HG02938 (cell line): Measurements from ENCODE around the gene PEX5L.
A peak's percentile ranks its signal among the peaks of the same experiment; 100 is the strongest.

ENCODE experiments used
- ATAC-seq: cut with Tn5 transposase; IDR thresholded peaks from one replicate; pipeline ENCODE4 v1.9.1; 2021; ENCODE audit warnings: mild to moderate bottlenecking, moderate library complexity; ENCODE audit not compliant: unreplicated experiment

Gene PEX5L

DNA sequence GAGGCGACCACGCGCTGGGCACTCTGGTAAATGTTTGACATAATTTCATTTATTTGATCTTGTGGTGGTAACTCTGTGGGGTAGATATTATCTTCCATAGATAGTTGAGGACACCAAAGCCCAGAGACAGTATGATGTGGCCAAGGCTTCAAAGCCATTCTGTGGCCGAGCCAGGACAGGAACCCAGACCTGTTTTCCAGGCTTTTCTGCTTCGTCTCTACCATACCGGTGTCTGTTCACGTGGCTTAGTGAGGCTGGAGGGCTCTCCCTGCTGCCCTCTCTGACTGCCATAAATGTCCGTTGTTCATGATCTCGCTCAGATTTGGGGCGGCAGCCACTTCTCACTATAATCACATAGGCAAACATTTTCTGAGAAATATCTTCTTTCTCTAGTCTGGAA, 134.7 kb downstream of the PEX5L start:
- no peak for ATAC-seq

DNA sequence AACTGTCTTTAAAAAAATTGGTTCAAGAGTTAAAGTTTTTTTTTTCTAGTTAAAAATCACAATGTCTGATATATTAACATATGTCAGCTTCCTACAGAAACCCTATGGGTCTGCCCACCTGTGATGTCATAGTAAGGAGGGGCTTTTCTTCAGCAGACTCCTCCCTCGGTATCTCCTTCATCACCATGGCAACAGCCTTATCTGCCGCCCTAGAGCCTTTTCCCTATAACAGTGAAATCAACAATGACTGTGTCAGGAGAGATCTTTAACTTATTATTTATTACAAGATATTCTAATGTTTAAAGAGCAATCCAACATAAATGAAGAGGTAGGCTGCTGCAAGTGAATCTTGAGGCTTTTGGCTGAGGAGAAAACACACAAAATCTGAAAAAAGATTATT, 138.7 kb downstream of the PEX5L start:
- peak; percentile 95 for ATAC-seq

DNA sequence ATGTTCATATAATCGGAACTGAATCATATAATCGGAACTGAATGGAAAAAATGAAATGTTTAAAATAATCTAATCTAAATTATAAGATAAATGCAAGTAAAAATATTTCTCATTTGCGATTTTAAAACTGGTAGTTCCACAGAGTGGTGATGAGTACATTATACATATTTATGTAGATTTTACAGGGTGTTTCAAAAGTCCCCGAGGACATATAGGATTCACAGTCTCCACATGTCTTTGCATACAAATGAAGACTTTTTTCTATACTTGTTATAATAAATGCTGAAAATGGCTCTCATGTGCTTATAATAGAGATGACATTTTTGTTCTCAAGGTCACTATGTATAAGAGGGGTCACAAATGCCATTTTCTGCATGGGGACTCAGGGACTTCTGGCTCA, 139.5 kb downstream of the PEX5L start:
- no peak for ATAC-seq

DNA sequence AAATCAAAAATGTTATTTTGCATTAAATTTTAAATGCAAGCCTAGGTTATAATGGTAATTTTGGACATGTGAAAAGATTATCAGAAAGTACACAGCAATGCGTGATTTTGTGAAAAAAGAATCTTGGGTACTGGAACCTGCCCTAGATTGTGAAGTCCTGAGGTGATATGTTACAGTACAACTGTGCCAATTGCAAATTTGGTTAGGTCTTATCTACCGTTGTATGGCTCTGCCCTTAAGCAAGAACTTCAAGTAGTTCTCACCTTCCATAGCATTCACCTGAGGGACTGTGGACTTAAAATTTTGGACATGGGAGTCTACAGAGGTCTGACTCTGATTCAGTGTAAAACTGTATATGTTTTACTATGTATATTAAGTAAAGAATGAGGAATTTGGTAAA, 140.2 kb downstream of the PEX5L start:
- ATAC-seq: no peak

DNA sequence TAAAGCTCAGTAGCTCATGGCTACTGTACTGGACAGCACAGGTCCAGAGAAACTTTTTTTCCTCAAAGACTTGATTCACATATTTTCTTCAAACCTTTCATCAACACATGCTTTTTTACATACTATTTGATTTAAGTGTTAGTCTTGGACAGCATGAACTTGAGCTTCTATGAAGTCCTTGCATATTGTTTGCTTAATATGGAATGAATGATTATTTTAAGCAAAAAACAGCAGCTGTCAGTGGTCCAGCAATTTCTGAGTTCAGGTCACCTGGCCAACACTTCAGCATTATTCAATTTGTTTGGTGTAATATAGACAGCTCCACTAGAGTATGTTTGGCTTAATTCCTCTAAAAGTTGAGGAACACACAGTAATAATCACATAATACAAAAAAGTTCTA, 141.4 kb downstream of the PEX5L start:
- no peak for ATAC-seq

DNA sequence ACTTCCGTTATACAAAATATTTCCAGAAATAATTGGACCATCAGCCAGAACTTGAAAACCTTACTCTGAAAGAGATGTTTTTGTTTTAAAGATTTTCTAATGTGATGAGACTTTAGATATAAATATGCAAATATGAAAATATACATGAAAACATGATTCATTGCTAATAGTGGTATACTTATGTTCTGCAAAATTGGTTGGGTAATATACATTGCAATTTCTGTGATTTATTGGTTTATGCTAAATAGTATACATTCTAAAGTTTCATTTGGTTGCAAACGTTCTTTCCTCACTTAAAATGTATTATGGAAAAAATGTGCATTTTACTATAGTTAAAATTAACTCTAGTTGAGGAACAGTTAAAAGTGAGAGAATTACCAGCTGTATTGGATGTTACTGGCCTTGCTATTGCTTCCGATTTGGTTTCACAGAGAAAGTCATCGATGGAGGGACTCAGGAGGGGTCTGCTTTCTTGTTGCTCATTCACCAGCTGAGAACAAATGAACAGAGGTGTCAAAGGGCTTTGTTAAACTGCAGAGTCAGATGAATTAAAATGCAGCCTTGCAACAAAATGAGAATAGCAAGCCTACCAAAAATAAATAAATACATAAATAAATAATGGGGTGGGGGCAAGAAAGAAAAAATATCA, 149.3 kb downstream of the PEX5L start:
- ATAC-seq: no peak

DNA sequence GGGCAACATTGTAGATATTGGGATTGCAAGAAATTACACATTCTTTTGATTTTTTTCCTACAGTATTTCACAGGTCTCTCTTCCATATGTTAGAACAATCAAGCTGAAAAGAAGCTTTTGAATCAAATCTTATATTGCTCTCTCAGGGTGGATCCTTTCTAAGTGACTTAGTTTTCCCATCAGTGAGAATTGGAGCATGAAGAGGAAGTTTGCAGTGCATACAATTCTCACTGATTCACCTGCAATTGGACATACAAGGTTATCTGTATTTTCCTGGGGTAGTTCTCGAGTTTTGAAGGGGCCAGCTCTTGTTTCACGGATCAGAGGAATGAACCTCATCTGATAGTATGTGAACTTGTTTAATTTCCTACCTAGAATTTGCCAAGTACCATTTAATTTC, 150.8 kb downstream of the PEX5L start:
- ATAC-seq: no peak

DNA sequence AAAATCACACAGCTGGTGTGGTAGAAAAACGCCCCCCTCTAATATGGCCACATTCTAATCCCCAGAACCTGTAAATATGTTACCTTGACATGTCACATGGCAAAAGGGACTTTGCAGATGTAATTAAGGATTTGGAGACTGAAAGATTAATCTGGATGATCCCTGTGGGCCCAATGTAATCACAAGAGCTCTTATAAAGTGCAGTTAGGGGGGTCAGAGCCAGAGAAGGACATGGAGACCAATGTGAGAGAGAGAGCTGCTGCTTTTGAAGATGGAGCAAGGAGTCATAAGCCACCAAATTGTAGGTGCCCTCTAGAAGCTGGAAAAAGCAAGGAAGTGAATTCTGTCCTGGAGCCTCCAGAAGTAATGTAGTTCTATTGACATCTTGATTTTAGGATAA, 152.6 kb downstream of the PEX5L start:
- ATAC-seq: no peak

DNA sequence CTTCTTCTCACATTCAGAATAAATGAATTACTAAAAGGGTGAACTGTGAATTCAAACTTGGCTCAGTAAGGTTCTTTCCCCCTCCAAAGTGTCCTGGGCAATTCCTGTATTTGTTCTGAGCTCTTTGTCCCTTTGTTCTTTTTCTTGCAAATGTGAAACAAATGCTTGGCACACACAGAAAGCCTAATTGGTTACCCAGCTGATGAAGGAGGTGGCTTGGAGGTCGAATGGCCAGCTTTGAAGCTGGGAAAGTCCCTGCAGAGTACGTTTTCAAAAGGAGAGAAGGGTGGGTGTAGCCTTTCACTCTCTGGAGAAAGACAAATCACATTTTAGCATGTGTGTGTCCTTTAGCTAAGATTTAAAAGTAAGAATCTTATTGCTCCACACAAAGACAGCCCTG, 154.4 kb downstream of the PEX5L start:
- ATAC-seq: peak; percentile 76

DNA sequence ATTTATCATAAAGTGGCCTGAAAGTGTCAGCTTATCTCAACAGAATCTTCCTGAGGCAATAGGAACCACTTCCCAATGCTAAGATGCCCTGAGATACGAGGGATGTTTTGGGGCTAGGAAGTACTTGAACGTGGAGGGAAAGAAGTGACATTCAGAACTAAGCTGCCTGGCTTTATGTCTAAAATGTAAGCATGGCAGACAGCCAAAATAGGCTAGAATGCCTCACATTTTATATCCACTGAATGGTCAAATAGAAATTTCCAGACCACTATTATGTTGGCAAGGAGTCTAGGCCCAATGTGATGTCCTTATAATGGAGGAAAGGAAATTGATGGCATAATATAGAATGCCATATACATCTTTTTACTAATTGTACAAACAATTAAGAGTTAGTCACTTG, 154.9 kb downstream of the PEX5L start:
- ATAC-seq: no peak

DNA sequence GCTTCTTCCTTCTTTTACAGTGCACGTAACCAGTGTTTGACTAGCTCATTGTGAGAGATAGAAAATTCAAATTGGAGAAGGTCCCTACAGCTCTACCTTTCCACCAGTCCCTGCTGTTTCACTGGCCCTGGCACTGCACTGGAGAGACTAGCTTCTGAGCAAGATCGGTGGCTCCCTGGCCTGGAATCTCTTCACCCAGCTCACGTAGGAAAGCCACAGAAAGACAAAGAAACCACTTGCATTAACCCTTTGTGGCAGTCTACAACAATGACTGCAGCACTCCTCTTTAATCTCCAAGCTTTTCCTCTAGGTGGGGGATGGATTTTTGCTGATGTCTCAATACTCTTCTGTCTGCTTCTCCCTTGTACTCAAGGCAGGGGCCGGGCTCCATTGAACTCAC, 155.9 kb downstream of the PEX5L start:
- ATAC-seq: no peak

DNA sequence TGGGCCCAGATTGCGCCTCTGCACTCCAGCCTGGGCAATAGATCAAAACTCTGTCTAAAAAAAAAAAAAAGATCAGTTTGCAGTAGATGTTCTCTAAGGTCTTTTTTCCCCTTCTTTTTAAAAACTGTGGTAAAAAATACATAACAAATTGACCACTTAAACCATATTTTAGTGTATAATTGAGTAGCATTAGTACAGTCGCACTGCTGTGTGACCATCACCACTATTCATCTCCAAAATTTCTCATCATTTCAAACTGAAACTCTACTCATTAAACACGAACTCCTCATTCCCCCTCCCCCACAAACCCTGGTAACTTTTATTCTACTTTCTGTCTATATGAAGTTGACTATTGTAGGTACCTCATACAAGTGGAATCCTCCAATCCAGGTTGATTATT, 160.3 kb downstream of the PEX5L start:
- no peak for ATAC-seq

DNA sequence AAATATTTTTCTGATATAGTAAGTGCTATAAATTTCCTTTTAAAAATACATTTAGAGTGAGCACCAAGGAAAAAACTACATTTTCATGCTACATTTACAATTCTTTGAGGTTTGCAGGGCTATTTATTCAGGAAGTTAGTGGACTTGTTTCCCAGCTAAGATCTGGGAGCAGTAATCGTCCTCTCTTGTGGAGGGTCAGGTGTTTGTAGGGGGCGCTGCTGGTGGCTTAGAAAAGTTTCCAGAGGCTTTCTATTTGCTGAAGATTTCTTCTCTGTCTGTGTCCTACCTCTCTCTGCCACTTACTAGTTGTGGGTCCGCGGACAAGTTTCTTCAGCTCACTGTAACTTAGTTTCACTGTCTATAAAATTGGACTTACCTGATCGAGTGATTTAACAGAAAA, 163.9 kb downstream of the PEX5L start:
- ATAC-seq: no peak

DNA sequence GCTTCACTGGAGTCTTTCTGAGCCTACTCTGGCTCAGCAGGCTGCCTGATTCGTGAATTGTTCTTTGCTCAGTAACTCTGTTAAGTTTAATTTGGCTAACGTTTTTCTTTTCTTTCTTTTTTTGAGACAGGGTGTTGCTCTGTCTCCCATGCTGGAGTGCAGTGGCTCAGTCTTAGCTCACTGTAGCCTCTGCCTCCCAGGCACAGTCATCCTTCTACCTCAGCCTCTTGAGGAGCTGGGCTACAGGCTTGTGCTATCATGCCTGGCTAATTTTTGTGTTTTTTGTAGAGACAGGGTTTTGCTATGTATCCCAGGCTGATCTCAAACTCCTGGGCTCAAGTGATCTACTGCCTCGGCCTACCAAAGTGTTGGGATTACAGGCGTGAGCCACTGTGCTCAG, 165.0 kb downstream of the PEX5L start:
- no peak for ATAC-seq

DNA sequence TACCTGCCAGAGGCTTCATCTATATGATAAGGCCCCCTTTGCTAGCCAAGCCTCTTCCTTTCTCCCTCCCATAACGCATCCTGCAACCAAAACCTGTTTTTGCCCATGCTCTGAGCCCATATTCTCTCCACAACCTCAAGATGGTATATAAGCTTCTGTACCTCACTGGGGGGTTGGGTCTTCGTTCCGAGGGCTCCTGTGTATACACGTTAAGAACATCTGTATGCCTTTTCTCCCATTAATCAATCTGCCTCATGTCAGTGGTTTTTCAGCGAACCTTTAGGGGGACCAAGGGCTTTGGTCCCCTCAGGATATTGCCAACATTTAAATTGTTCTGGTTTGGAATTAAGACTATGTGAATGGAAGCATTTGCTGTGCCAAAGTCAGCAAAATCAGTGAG, 168.0 kb downstream of the PEX5L start:
- no peak for ATAC-seq

DNA sequence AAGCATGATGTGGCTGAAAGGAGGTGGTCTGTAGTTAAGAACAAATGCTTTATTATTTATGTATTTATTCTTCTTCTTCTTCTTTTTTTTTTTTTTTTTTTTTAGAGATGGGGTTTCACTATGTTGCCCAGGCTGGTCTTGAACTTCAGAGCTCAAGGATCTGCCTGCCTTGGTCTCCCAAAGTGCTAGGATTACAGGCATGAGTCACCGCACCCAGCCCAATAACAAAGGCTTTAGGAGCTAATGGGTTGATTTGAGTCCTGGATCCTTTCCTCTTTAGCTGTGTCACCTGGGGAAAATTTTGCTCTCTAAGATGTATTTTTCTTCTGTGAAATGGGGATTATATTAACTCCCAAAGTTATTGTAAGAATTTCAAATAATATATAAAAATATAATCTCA, 168.8 kb downstream of the PEX5L start:
- no peak for ATAC-seq

DNA sequence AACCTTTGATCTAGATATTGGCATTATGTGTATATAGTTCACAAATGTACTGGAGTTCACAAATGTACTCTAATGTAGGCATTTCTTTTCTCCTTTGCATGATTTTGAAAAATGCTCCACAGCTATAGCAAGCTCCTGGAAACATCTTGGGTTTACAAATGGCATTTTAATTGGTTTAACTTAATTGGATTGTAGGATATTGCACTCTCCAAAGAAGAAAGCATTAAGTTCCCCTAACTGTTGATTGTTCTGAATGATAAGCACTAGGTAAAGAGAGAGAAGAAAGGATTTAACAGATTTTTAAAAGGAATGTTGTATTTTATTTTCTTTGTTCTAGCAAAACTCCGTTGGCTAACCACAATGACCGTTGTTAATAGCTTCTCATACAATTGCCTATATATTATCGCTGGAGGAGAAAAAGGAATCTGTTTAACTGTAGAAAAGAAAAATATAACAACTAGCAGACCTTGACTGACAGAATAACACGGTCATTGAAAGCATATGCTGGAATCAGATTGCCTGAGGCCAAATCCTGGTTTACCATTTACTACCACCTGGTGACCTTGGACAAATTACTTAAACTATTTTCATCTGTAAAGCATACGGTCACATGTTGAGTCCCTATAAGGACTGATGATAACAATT, 170.8 kb downstream of the PEX5L start:
- no peak for ATAC-seq

DNA sequence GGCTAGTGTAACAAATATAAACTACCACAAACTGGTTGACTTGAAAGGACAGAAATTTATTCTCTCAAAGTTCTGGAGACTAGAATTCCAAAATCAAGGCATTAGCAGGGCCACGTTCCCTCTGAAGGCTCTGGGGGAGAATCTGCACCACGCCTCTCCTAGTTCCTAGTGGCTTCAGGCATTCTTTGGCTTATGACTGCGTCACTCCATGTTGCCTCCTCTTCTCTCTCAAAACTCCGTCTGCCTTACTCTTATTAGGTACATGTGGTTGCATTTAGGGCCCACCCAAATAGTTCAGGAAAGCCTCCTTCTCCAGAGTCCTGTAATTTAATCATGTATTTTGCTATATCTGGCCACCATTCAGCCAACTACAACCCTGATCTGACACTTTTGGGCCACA, 174.8 kb downstream of the PEX5L start:
- ATAC-seq: no peak

DNA sequence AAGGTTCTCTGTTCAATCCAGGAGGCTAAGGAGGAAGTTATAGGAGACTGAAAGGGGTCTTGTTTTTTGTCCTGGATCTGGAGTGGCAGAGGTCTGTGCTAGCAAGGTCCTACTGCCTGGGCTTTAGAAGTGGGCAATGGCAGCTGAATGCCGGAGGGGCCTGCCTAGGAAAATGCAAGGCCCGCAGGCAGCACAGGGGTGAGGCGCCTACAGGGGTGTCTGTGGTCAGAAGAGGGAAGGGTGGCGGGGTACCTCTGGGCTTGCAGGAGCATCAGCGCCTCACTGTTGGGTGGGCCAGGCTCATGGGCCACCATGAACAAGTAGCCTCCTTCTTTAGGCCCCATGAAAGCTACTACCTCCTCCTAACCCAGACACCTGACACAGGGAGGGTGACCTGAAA, 175.4 kb downstream of the PEX5L start:
- no peak for ATAC-seq

DNA sequence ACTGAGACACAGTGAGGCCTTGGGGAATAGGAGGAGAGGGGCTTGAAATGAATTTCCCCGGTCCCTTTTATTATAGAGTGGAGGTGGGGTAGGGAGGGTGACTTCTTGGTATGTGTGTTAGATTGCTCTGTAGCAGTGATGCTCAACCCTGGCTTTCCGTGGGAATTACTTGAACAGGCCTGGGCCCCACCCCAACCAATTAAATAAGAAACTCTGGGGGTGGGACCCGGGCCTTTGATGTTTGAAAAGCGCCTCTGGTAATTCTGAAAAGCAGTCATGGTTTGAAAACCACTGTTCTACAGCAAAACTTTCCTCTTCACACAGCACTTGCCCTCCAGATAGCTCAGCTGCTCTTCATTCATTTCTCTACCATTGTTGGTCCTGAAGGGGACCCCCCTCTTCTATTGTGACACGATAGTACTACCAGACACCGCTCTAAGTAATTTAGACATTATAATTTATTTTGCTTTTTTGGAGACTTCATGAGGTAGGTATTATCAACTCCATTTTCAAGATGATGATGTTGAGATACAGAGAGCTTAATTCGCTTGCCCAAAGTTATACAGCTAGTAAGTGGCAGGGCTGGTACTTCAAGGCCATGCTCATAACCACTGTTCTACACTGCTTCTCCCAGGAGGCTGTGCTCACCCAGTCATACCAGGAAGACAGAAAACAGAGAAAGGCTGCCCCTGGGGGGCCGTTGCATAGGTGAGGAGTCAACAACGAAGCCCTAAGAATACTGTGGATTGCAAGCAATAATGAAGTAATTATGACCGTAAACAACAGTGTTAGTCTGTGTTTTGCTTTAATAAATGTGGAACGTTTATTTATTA, 176.2 kb downstream of the PEX5L start:
- ATAC-seq: no peak

DNA sequence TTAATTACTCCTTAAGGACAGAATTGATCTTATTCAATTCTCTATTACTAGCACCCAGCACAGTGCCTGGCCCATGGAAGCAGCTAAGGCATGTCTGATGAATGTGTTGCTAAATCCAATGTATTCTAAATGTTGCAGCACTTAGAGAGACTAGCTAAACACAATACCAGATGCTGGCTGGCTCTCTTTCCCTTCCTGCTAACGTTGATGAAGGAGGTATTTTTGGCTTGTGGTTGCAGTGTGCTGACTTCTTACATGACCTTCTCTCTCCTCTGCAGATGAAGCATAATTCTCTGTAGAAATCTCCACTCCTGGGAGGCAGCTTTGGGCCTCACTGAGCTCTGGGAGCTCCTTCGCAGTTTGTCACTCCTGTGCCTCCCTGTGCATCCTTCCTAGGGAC, 183.6 kb downstream of the PEX5L start:
- no peak for ATAC-seq
